IPS DF 4.7 (cell line): ENCODE measurements around the gene MAP7.
"Not testable (repeated sequence)": the region's sequence is repeated elsewhere in the genome, so short reads cannot be mapped to it uniquely, and the experiment has no call there.

Experiments
- DNase-seq: peaks from one replicate; pipeline ENCODE4 v3.0.0-alpha.2; 2013; ENCODE audit warnings: low spot score; ENCODE audit errors: extremely low read depth

The MAP7 gene

DNA sequence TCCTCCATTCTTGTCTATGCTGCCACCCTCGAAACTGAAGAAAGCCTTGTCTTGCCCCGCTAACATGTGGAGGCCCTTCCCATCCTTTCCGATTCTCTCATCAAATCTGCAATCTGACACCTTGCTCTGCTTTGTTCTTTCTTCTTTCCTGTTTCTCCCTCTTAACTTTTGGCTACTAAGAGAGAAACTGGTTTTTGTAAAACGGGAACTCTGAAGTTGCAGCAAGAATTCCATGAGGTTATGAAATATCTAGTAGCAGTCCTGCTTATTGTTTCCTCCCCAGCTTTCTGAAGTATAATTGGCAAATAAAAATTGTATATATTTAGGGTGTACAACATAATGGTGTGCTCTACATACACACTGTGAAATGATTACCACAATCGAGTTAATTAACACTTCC lies 80.2 kb downstream of the MAP7 start:
- DNase-seq, result no peak

GRCh38 chr6:136469154-136469553 lies 81.1 kb downstream of the MAP7 start:
- no peak for DNase-seq

DNA sequence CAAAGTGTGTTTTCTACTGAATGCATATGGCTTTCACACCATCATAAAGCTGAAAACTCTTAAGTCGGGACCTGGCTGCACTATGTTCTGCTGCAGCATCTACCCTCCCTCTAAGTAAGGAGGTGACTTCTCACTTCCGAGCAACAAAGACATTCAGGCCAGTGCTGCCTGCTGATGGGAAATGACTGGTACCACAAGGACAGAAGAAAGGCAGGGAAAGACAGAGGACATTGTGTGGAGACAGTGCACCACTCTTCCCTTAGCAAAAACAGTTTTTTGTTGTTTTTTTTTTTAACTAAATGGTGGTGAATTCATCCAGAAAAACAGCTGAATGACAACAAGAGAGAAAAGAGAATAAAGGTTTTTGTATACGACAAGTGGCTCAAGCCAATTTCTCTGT lies 81.5 kb downstream of the MAP7 start:
- no peak for DNase-seq

- DNase-seq, result no peak
Measured at GRCh38 chr6:136467186-136467585, 83.0 kb downstream of the MAP7 start.

DNA sequence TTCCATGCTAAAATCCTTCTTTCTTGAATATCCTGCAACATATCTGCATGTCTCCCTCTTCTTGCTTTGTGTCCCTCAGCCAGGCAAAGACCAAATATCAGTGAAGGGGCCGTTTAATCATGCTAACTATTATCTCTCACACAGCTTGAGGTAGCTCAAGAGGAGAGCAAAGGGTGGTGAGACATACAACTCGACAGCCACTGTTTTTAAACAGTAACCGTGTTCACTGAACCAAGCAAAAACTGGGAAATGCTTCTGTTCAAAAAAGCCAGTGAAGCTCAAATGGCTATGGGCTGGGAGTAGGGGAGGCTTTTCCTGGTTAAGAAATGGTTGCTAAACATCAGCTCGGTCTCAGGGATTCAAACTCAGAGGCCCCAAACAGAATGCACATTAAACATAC lies 83.4 kb downstream of the MAP7 start:
- no peak for DNase-seq

- DNase-seq, result no peak
Measured at GRCh38 chr6:136465766-136466303, 84.4 kb downstream of the MAP7 start.

- DNase-seq, result no peak
Measured at GRCh38 chr6:136464874-136465273, 85.3 kb downstream of the MAP7 start.

- no peak for DNase-seq
Measured at GRCh38 chr6:136464148-136464547, 86.1 kb downstream of the MAP7 start.

DNA sequence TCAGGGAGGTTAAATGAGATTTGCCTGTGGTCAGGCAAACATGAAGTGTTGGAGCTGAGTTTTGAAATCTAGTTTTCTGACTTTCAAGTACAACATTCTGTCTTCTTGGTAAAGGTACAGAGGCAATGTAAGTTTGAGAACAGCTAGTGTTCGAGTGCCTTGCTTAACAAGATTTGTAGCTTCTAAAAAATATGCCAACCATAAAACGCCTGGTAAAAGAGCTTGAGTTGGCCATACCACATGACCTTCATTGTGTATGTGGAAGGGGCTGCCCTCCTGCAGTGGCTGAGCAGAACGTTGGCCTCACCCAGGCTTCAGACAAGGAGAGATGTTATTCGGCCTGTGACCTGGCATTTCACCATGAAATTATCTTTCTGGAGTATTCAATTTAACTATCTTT lies 86.5 kb downstream of the MAP7 start:
- no peak for DNase-seq

GRCh38 chr6:136446579-136447187 lies 103.5 kb downstream of the MAP7 start:
- no peak for DNase-seq

GRCh38 chr6:136446145-136446544 lies 104.1 kb downstream of the MAP7 start:
- DNase-seq, result no peak

DNA sequence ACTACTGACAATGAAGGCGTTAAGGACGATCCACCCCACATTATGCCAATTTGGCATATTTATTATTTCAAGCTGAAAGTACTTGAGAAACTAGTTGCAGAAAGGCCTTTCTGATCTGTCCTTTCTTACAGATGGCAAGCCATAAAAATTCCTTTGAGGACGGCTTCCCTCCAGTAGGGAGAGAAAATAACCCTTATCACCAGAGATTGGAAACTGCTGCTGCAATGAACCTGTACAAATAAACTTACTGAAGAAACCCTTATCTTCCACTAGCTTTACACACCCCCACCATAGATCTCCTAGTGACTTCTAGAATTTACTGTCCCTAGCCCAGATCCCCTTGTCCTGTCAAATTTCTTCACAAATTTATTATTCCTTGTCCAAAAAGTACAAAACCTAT lies 105.2 kb downstream of the MAP7 start:
- DNase-seq, result no peak

DNA sequence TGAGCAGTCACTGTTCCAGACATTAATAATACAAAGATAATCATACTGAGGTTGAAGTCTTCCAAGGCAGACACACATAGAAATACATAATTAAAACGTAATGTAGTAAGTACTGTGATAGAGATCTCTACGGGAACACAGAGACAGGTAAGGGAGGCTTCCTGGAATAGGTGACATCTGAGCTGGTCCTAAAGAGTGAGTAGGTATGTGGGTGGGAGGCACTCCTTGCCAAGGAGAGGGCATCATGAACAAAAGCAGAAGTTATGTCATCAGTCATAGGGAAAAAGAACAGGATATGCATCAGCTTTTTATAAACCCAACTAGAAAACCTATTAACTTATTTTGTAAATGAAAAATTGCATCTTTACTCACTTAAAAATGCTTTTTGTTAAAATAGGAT lies 110.0 kb downstream of the MAP7 start:
- DNase-seq, result no peak

- no peak for DNase-seq
Measured at GRCh38 chr6:136439514-136440190, 110.6 kb downstream of the MAP7 start.

- DNase-seq, result no peak
Measured at GRCh38 chr6:136438441-136438840, 111.8 kb downstream of the MAP7 start.

GRCh38 chr6:136437246-136437645 lies 113.0 kb downstream of the MAP7 start:
- no peak for DNase-seq

DNA sequence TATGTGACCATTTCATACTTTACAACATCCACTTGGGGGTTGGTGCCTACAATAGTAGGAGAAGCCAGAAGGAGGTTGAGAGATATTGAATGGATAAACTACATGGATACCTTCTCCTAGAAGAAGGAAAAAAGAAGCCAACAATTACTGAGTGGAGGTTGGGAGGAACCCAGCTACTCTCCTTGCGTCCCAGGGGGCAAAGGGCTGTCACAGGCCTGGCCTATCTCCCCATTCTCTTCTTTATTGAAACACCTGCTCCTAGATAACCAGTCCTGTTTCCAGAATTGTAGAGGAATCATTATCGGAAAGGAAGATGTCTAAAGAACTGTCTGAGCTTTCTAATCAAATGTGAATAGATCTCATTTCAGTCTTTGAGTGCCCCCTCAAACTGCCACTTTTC lies 115.1 kb downstream of the MAP7 start:
- DNase-seq, result no peak

- DNase-seq, result not testable (repeated sequence)
Measured at GRCh38 chr6:136431306-136431705, 118.9 kb downstream of the MAP7 start.

- DNase-seq, result no peak
Measured at GRCh38 chr6:136429264-136430065, 120.8 kb downstream of the MAP7 start.

DNA sequence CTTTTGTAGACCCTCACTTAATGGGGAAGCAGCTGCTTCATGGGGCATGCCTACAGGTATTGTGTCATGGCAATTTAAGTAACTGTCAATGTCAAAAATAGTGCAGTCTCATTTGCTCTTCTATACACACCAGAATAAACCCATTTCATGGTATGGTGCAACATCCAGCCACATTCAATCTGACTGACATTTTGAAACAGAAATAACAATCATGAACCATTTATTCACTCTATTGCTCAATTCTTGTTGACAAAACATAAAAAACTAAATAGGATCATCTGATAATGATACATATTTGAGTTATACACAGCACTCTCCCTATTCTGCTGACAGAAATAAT lies 122.9 kb downstream of the MAP7 start:
- DNase-seq, result no peak

DNA sequence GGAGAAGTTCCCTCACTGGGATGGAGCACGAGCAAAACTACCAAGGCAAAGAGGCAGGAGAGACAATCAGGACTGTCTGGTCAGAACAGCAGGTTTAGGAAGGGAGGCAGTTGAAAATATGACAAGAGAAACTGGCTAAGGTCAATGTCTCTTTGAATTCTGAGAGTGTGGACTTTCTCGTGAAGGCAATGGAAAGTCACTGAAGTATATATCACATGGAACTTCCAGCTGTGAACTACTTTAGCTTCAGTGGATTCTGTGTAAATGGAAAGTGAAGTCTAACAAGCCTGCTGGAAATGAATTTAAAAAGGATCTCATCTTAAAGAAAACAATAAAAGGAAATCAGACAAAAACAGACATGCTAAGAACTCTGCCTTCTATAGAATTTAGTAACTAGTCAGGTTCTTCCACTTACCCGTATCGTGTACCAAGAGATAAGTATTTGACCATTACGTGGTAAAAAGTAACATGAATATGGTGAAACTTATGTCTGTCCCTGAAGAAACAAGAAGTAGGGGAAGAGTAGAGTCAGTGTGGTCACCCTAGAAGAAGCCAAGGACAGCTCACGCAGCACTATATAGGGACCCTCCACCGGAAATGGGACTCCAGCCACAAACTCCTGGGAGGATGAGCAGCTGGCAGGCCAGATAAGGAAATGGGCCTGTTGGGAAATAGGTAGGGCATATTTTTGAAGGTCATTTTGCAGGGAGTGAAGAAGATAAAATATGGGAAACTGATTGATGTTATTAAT lies 123.4 kb downstream of the MAP7 start:
- no peak for DNase-seq

GRCh38 chr6:136425793-136426192 lies 124.4 kb downstream of the MAP7 start:
- no peak for DNase-seq
